ENCODE results near the gene WDR5.

Gene WDR5

DNA sequence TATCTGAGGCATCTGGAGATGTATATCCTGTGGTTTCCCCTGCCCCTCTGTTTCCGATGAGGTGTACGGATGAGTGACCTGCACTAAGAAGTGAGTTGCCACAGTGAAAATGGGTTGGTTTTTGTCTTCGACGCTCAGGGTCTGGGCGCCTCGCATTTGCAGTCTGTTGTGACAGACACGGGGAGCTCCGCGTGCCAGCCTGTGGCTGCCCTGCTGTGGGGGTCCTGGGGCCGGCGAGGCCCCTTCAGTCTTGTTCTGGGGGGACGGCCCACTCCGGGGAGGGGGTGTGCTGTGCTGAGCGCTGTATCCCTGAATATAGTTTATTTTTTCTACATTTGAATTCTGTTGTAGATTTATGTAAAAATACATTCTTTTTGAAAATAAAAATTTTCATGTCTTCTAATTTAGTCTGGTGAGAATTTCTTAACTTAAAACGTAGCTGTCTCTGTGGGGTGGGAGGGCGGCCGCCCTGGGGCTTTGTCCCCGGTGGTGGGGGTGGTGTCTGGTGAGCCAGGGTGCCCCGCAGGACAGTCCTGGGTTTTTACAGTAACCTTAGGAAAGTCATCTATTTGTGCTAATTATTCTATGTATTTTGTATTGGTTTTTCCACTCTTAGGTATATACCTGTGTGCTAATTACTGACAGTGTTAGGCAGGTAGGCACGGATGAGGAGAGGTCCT lies 23.8 kb downstream of the WDR5 start:
- no peak for DNase-seq (ENCODE audit: low read depth)

DNA sequence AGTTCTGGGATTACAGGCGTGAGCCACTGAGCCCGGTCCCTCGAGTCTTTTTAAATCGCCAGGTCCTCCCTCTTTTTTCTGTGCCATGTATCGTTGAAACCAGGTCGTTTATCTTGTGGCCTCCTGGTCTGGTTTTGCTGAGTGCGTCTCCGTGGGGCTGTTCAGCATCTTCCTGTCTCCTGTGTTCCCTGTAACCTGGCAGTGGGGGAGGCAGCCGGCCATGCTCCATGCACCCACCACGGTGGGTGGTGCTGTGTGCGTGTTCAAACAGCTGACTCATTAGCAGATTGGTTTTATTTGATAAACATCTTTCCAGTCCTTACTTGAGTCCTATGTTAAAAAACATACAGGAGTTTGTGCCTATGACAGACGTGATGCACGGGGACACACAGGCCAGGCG lies 25.8 kb downstream of the WDR5 start:
- DNase-seq (ENCODE audit: low read depth), result no peak

GRCh38 chr9:134162212-134162775 lies 26.4 kb downstream of the WDR5 start:
- DNase-seq (ENCODE audit: low read depth), result no peak

DNA sequence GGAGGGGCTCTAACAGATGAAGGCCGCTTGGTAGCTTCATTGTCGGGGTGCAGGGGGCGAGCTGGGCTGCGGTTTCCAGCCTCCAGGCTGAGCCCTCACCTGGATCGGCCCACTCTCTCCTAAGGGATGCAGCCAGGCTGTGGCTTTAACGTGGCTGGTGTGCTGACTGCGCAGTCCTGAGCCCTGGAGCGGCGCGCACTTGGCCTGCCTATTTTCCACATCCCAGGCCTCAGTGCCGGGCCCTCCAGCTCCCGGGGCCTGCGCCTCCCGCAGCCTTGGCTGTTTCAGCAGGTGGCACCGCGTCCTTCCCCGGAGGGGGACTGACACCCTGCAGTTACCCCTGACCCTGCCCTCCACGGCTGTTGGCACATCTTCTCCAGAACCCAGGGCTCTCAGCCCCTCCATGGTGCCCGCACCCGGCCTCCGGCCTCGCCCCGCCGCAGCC lies 27.1 kb downstream of the WDR5 start:
- no peak for DNase-seq (ENCODE audit: low read depth)

- DNase-seq (ENCODE audit: low read depth), result no peak
These were observed 27.7 kb downstream of the WDR5 start for GRCh38 chr9:134163371-134164196.

GRCh38 chr9:134164879-134165278 lies 29.0 kb downstream of the WDR5 start:
- no peak for DNase-seq (ENCODE audit: low read depth)

GRCh38 chr9:134165357-134166315 lies 29.8 kb downstream of the WDR5 start:
- no peak for DNase-seq (ENCODE audit: low read depth)

DNA sequence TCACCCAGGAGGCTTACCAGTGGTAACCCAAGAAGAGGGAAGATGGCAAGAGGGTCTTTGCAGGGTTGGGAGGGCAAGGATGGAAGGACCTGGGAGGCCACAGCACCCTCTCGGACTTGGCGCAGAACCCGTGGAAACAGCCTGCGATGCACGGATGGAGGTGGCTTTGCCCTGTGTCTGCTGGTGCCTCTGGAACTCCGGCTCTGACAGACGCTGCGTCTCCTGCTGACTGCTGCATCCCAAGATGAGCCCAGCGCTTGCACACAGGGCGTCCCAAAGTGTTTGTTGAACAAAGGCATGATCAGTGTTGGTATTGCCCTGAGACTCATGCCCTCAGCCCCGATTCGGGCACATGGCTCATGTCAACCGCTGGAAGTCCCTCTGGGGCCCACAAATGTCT lies 30.5 kb downstream of the WDR5 start:
- no peak for DNase-seq (ENCODE audit: low read depth)

DNA sequence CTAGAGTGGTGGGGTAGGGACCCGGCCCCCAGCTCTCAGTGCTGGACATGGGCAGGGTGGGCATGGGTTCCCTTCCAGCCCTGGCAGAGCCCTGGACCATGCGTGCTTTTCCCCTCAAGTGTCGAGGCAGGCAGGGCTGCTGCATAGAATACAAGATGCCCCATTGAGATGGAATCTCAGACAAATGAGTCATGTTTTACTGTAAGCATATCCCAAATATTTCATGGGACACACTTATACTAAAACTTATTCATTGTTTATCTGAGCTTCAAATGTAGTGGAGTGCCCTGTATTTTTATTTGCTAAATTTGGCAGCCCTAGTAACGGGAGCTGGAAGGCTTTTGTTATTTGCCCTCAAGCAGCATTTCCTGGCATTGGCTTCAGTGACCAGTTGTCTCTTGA lies 31.6 kb downstream of the WDR5 start:
- no peak for DNase-seq (ENCODE audit: low read depth)

- DNase-seq (ENCODE audit: low read depth), result no peak
These were observed 33.1 kb downstream of the WDR5 start for GRCh38 chr9:134168757-134169550.

DNA sequence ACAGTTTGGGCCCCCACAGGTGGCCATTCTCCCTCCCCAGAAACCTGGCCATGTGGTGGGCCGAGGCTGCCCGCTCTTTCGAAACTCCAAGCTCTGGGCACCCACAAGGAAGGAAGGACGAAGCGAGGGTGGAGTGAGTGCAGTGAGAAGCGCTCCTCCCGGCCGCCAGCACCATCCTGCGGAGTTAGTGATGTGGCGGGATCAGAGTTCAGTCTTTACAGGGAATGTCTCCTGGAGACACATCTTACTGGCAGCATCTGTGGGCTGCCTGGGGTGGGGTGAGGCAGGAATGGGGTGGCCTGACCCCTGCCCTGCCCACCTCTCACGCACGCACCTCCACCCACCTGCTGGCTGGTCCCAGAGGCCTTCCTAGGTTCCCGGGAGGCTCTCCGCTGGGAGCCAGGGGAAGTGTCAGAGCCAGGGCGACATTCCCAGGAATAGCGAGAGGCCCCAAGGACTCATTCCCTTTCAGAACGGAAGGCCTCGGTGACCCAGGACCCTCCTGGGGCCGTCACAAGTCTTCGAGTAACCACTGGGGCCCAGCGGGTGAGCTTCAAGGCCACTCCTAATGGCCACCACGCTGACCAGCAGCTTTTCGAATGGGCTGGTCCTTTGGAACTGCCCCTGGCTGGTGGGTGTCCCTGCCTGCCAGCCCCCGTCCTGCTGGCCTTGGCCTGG lies 34.0 kb downstream of the WDR5 start:
- no peak for DNase-seq (ENCODE audit: low read depth)

DNA sequence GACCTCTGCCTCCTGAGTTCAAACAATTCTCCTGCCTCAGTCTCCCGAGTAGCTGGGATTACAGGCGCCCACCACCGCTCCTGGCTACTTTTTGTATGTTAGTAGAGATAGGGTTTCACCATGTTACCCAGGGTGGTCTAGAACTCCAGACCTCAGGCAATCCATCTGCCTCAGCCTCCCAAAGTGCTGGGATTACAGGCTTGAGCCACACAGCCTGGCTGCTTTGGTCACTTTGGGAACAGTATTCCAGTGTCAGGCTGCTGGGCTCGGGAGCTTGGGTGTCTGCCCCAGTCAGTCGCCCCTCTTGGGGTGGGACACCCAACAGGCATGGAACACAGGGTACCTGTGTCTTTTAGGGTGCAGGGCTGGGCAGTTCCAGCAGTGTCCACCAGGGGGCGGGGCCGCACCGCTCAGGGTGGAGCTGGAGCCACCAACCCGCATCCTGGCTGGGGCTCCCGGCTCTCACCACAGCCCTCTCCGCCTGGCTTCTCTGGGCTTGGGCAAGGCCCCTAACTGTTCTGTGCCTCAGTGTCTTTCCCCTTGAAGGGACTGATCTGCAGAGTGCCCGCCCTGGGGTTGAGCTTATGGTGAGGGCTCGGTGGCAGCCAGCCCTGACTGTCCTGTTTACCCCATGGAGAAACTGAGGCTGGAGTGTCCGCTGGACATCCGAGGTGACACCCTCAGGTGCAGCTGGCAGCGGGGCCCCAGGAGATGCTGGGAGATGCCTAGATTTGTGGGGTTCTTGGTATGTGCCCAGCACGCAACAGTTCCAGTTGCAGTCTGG lies 34.8 kb downstream of the WDR5 start:
- DNase-seq (ENCODE audit: low read depth), result no peak

- DNase-seq (ENCODE audit: low read depth), result no peak
These were observed 35.7 kb downstream of the WDR5 start for GRCh38 chr9:134171316-134172197.

- DNase-seq (ENCODE audit: low read depth), result no peak
These were observed 36.6 kb downstream of the WDR5 start for GRCh38 chr9:134172198-134173126.

DNA sequence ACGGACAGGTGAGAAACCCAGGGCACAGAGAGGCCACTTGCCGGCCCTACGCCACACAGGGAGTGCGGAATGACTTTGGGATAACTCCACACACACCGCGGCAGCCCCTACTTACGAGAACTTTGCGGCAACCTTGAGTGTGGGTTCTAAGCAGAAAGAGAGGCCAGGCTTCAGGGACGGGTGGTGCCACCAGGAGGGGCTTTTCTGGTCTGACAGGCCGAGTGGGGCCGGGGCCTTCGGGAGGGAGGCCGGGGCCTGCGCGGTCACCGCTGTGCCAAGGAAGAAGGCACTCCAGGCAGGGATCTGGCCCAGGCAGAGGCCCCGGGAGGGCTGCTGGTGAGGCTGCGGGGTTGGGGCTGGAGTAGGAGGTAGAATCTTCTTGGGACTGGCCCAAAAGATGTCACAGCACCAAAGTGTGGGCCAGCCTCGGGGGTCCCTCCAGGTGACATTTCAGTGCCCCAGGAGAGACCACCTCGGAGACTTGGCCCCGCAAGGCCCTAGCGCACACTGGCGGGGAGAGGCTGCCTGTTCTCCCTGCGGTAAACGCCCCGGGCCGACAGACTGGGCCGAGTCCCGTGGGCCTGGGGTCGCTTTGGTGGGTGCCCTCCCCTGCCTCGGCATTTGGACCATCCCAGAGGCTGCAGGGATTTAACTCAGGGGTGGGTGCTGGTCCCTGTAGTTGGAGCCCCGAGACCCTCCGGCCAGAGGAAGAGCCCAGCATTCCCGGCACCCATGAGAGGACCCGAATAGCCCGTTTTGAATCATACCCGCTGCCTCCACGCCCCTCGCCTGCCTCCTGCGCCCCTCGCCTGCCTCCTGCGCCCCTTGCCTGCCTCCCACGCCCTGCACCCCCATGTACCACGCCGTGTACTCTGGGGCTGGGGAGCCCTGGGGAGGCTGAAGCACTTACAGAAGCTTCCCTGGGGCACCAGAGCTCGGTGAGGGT lies 37.5 kb downstream of the WDR5 start:
- DNase-seq (ENCODE audit: low read depth), result no peak

- no peak for DNase-seq (ENCODE audit: low read depth)
These were observed 38.2 kb downstream of the WDR5 start for GRCh38 chr9:134174073-134174449.
